Measurements from ENCODE around the gene ZNF692.
"Not testable (repeated sequence)": the region's sequence is repeated elsewhere in the genome, so short reads cannot be mapped to it uniquely, and the experiment has no call there.

ZNF692 gene, protein sequence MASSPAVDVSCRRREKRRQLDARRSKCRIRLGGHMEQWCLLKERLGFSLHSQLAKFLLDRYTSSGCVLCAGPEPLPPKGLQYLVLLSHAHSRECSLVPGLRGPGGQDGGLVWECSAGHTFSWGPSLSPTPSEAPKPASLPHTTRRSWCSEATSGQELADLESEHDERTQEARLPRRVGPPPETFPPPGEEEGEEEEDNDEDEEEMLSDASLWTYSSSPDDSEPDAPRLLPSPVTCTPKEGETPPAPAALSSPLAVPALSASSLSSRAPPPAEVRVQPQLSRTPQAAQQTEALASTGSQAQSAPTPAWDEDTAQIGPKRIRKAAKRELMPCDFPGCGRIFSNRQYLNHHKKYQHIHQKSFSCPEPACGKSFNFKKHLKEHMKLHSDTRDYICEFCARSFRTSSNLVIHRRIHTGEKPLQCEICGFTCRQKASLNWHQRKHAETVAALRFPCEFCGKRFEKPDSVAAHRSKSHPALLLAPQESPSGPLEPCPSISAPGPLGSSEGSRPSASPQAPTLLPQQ

DNA sequence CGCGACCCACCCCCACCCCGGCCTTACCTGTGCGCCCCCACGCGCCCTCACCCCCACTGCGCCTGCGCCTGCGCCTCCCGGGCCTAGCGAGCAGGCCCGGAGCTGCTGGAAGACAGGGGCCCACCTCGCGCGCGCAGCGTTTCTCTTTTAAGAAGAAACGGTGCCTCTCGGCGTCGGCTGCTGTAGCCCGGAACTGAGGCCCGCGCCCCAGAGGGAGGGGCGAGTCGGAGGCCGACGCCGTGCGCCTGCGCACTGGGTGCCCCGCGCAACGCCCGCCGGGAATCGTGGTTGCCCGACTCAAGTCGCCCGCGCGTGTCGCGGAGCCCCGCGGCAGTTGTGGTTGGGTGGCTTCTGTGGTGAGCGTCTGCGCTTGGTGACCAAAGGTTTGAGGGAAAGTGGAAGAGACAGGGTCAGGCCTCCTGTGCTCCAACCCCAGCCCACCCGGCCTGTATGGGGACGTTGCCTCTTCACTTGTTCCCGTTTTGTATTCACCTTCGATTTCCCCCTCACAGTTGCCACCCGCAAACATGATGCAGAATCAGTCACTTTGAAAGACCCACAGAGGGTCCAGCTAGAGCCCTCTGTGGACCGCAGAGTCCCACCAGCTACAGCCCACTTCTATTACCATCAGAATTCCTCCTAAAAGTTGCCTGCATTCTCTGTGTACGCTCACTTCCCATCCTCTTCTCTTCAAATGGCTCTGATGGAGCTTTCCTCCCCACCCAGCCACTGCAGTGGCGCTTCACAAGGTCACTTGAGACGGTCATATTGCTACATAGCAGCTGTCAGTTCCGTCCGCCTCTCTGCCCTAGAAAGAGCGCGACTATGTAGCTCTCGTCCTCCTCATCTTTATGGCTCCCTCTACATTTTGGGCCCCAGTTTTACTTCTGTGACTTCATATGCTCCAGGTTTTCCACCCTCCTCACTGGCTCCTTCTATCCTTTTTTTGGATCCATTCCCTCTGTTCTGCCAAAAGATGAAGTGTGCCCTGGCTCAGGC lies at the start of gene ZNF692:
Gene ZNF692, minus strand, starts transcription at position 195 of the 999 bp plus-strand sequence. CDS start 776 bp downstream, outside the sequence.
- no peak for FAIRE-seq

DNA sequence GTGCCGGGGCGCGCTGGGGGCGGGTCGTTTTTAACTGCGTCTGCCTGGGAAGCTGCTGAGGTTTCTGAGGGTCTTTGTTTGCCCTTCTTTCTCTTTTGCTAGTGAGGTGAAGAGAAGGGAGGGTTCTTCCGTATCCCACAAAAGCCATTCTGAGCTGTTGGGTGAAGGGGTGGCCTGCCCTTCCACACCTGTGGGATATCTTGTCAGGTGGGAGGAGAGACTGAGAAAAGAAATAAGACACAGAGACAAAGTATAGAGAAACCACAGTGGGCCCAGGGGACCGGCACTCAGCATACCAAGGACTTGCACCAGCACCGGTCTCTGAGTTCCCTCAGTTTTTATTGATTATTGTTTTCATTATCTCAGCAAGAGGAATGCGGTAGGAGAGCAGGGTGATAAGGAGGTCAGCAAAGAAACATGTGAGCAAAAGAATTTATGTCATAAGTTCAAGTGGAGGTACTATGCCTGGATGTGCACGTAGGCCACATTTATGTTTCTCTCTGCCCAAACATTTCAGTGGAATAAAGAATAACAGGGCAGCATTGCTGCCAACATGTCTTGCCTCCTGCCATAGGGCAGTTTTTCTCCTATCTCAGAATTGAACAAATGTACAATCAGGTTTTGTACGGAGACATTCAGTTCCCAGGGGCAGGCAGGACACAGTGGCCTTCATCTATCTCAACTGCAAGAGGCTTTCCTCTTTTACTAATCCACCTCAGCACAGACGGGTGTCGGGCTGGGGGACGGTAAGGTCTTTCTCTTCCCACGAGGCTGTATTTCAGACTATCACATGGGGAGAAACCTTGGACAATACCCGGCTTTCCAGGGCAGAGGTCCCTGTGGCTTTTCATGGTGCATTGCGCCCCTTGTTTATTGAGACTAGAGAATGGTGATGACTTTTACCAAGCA lies 48.1 kb upstream of the ZNF692 start:
- FAIRE-seq: no peak

DNA sequence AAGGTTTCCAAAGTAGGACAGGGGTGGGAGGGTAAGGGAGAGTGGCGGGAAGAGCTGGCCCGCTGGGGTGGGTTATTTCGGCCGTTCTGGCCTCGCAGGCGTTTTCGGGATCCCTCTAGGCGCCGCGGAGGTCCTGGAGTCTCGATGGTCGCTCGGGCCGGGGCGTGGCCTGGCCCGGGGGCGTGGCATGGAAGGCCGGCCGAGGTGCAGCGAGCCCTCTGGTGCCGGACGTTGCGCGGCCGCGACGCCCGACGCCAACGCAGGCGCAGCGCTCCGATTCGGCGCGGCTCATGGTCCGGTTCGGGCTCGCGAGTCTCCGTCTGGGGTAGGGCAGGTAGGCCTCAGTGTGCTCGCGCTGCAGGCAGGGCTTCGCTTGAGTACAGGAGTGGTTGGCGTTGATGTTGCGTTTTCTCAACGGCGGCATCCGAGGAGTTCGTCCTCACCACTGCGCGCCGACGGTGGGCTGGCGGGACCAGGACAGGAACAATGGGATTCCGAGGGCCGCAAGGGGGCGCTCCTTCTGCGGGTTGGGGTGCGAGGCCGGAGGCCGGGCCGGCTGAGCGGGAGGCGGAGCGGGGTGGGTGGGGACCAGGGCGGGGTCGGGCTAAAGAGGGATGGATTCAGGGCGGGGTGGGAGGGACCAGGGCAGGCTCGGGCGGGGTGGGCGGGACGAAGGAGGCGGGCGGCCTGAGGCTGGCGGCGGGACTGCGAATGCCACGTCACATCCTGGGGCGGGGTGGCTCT lies 47.3 kb upstream of the ZNF692 start, which contains the start of gene PGBD2:
Gene PGBD2, plus strand, starts transcription at position 227 of the 744 bp plus-strand sequence. CDS start 7,628 bp downstream, outside the sequence.
- FAIRE-seq: no peak

DNA sequence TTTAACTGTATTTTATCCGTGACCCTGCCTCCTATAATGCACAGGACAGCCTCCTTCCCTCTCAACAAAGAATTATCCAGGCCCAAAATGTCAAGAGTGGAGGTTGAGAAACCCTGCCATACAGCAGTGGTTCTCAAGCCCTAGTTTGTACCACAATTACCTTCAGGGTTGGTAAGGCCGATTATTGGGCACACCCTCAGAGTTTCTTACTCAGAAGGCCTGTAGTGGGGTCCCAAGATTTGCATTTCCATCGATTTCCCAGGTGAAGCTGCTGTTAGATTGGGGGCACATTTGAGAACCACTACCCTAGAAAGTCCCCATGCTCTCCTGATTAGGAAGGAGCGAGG lies 46.8 kb upstream of the ZNF692 start:
- no peak for FAIRE-seq

DNA sequence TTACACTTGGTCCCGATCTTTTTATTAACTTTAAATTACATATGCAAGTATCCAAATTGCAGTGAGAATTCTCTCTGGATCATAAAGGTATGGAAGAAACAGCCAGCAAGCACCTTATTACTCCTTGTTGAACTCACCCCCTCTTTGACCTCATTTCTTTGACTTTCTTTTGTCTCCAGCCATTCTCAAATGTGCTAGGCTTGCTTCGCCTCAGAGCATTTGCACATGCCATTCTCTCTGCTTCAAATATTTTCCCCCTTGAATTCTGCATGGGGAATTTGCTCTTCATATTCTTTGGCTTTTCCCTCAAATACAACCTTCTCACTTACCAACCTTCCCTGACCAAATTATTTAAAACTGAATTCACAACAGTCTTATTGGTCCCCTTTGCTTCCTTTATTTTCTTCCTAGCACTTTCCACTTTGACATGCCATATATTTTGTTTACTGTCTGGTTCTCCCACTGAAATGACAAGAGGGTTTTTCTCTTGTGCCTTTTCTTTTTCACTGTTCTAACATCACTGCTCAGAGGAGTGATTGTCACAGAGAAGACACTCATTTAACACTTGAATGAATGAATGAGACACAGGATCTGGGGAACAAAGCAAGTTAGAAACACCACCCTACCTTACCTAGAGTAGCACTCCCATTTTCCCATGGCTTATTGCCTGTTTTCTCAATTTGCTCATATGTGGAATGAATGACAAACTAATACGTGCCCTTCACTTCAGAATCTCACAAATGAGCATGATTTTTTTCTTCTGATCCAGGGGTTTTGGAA lies 45.7 kb upstream of the ZNF692 start:
- no peak for FAIRE-seq

DNA sequence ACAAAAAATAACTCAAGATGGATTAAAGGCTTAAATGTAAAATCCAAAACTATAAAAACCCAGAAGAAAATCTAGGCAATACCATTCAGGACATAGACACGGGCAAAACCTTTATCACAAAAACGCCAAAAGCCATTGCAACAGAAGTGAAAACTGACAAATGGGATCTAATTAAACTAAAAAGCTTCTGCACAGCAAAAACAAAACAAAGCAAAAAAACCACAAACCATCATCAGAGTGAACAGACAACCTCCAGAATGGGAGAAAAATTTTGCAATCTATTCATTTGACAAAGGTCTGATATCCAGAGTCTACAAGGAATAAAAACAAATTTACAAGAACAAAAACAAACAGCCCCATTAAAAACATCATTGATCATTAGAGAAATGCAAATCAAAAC lies 42.7 kb upstream of the ZNF692 start:
- FAIRE-seq: no peak

DNA sequence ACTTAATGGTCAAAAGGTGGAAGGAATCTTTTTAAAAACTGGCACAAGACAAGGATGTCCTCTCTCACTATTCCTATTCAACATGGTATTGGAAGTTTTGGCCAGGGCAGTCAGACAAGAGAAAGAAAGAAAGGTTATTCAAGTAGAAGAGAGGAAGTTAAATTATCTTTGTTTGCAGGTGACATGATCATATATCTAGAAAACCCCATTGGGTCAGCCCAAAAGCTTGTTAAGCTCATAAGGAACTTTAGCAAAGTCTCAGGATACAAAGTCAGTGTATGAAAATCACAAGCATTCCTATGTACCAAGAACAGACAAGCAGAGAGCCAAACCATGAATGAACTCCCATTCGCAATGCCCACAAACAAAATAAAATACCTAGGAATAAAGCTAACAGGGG lies 41.8 kb upstream of the ZNF692 start:
- no peak for FAIRE-seq

DNA sequence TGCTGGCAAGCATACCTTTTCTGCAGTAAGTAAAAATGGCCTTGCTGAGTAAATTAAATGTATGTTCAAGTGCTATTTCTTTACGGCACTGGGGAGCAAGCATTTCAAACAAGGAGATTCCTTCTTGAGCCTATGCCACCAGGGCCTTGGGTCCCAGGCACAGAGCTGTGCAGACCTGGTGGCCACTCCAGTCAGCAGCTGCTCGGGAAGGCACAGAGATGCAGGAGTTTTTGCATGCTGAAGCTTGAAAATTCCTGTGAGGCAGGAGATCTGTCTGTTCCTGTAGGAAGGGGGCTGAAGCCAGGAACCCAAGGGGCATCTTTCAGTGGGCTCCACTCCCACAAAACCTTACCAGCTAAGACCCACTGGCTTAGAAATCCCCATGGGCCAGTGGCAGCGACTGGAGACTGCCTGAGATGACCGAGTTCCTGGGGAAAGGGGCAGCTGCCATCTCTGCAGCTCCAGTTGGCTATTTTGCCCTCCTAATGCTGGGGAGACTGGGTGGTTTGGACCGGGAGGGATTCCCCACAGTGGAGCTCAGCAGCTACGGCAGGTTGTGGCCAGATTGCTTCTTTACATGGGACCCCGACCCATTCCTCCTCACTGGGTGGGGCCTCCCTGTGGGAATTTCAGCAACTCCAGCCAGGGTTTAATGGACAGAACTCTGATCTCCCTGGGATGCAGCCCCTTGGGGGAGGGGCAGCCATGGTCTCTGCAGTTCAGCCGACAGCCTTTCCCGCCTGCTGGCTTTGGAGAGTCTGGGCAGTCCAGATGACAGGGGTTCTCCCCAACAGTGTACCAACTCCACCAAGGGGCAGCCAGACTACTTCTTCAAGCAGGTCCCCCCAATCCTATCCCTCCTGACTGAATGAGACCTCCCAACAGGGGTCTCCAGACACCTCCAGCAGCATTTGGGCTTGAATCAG lies 38.8 kb upstream of the ZNF692 start:
- no peak for FAIRE-seq

DNA sequence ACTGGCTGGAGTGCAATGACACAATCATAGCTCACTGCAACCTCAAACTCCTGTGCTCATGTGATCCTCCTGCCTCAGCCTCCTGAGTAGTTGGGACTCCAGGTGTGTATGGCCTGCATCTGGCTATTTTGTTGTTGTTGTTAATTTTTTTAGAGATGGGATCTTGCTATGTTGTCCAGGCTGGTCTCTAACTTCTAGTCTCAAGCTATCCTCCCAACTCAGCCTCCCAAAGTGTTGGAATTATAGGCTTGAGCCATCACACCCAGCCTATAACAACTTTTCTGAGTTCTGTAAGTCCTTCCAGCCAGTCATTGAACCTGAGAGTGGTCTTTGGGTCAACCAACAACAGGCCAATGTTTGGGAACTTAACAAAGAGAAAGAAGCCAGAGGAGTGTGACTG lies 36.0 kb upstream of the ZNF692 start:
- FAIRE-seq: no peak

DNA sequence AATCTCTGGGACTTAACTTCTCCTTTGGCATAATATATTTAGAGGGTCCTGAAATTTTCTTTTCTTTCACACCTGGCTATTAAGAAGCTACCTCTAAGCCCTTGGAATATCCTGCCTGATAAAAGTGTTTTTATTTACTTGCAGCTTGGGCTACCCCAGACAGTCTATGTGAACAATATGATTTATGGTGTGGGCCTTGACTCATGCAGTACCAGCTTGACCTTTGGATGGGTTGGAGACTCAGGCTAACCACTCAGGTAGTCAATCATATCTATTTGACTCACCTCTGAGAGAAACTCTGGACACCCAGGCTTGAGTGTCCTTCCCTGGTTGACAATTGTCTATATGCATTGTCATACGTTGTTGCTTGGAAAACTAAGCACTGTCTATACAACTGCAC lies 33.7 kb upstream of the ZNF692 start:
- FAIRE-seq: no peak

DNA sequence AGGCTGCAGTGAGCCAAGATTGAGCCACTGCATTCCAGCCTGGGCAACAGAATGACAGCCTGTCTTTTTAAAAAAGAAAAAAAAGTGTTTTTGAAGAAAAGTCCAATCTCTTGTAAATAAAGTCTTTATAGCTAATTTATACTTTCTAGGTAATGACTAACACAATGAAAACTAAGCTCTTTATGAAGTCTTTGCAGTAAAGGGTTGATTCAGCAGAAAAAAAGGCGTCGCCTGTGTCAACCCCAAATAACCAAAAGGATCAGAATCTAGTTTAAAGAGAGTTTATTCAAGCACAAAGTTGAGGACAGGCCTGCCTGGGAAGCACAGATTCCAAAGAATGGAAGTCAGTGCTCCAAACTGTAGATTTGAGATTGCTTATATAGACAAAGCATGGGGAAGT lies 32.9 kb upstream of the ZNF692 start:
- FAIRE-seq: no peak

DNA sequence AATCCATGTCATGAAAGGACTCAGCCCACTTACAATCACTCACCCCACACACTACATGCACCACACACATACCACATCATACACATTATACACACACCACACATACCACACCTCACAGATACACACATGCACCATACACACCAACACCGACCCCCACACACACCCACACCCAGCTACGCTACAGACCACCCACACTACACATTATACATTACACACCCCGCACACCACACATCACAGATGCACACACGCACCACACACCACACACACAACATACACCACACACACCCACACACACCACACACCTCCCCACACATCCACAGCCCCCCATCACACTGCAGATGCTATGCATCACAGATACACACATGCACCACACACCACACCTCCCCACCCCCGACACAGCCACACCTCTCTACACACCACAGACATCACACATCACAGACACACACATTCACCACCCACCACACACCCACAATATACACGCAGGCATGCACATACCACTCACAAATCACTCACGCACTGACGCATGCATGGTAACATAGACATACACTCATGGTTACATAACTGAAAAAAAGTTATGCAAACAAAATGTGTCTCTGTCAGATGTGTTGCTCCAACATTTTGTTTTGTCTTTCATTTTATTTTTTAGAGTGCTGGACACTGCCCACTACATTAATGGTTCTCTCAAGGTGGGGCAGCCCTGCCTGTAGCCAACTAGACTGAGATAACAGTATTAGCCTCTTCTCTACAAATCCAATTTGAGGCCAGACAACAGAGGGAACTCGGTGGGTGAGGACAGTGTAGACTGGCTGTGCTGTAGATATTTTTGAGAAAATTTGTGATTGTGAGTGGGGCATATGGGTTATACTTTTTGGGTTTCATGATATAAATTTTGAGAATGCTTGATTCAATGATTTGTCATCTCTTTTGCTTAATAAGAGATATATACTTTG lies 31.9 kb upstream of the ZNF692 start:
- FAIRE-seq: no peak

DNA sequence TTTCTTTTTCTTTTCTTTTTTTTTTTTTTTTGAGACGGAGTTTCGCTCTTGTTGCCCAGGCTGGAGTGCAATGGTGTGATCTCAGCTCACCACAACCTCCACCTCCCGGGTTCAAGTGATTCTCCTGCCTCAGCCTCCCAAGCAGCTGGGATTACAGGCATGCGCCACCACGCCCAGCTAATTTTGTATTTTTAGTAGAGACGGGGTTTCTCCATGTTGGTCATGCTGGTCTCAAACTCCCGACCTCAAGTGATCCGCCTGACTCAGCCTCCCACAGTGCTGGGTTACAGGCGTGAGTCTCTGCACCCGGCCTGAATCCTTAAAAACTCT lies 31.0 kb upstream of the ZNF692 start:
- FAIRE-seq: not testable (repeated sequence)

DNA sequence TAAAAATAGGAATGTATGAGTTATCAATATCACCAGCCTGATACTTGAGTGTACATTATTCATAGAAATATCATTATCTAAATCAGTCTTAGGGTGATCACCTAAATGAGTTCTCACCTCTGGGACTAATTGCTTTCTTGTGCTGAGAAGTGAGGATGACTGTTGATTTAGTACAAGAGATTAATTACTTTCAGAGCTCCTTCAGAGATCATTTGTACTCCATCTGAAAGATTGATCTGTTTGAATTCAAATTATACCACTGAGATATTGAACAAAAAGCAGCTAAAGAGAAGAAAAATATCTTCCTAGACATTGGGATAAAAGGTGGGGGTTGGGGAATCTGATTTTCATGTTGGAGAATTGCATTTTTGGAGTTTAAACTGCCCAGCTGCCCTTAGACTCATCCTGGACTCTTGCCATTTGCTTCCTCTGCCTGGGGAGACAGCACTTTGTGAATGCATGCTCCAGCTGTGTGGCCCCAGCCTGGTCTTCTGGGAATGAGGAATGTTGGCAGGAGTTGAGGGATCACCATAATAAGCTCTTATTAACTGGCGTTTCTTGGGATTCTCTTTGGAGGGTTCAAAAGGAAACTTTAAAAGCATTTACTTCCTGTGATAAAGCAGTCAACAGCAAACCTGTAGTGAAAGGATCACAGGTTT lies 27.5 kb upstream of the ZNF692 start:
- no peak for FAIRE-seq

DNA sequence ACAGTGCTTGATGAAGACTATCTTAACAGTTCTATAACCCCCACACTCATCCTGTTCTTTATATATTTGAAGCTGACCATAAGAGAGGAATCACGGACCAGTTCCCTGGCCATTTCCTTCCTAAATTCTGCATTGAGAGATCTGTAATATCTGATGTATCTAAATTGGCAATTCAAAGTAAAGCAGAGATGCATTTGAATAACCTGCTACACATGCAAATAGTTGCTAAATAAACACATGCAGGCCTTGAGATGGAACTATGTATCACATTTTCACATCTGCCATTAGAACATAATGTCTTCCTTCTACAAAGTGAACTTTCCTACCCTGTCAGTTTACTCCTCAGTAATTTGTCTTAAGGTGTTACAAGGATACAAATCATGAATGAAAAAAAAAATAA lies 26.8 kb upstream of the ZNF692 start:
- no peak for FAIRE-seq

DNA sequence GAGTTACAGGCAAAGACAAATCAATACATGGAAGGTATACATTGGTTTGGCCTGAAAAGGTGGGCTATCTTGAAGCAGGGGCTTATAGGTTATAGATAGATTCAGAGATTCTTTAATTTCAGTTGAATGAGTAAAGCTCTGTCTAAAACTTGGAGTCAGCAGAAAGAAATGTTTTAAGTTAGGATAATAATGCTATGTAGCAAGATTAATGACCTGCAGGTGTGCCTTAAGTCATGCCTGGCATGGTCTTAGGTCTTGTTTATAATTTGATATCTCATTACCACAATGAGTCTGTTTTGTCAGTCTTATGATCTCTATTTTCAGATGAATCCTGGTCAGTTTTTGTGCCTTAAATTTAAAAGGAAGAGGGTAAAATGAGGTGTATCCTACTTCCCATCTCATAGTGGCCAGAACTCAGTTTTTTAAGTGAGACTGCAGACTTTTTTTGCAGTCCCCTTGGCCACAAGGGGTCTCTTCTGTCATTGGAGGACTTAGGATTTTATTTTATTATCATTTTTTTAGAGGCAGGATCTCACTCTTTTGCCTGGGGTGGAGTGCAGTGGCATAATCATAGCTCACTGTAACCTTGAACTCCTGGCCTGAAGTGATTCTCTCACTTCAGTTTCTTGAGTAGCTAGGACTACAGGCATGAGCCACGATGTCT lies 25.9 kb upstream of the ZNF692 start:
- FAIRE-seq: no peak

DNA sequence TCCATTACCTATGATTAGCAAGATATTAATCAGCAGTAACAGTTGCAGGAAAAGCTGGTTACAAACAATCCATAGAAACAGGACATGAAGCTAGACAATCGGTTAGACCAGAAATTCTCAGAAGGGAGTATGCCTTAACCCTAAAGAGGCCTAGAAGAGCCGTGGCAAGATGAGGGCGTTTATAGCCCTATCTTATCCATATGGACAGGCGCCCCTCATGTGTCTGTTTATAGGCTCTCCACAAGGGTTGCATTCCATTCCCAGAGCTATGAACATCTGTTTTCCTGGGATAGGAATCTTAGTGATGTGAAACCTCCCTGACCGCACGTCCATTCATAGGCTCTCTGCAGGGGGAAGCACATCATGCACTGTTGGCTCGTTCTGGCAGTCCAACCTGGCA lies 23.5 kb upstream of the ZNF692 start:
- not testable (repeated sequence) for FAIRE-seq
